ENCODE results near the gene ZBTB46. TPM values are rescaled to one million over a fixed set of nuclear protein-coding genes. Genes with fewer than 3 reads are reported as not detected.

Gene ZBTB46
- total RNA-seq, 1 donor from 2014 or later, result 52.2 TPM

- H3K4me3 ChIP-seq (ENCODE audit: low read length in 3 of 3), result no peak overlapping the region
- no peak overlapping the region for H3K9ac ChIP-seq (ENCODE audit: low read depth in 1 of 3, low read length in 3 of 3)
- peak overlapping the region; percentile 30 for H3K27ac ChIP-seq (ENCODE audit: low read depth, low read length)
- peaks cover 29 to 45% (median 41%) of the 10 kb centered on the region in 3 donors for H3K4me1 ChIP-seq (ENCODE audit: control insufficient read depth in 3 of 3, insufficient read depth in 3 of 3, low read length in 3 of 3)
- peaks cover 9 to 20% (median 18%) of the 10 kb centered on the region in 3 donors for H3K36me3 ChIP-seq (ENCODE audit: control insufficient read depth in 3 of 3, insufficient read depth in 3 of 3, low read length in 3 of 3)
- no peaks in the 10 kb centered on the region for H3K27me3 ChIP-seq (ENCODE audit: control insufficient read depth in 3 of 3, insufficient read depth in 3 of 3, low read length in 3 of 3)
- H3K9me3 ChIP-seq (ENCODE audit: control insufficient read depth in 3 of 3, low read length in 3 of 3), result no peaks in the 10 kb centered on the region
Observed at GRCh38 chr20:63697868-63698545, 133.1 kb downstream of the ZBTB46 start.

GRCh38 chr20:63697357-63697867, 133.7 kb downstream of the ZBTB46 start:
- H3K4me1 ChIP-seq (ENCODE audit: control insufficient read depth in 3 of 3, insufficient read depth in 3 of 3, low read length in 3 of 3), result peaks cover 30 to 45% (median 41%) of the 10 kb centered on the region in 3 donors
- H3K9ac ChIP-seq (ENCODE audit: low read depth in 1 of 3, low read length in 3 of 3), result peak overlapping the region in 1 of 3 donors; percentile 62
- H3K36me3 ChIP-seq (ENCODE audit: control insufficient read depth in 3 of 3, insufficient read depth in 3 of 3, low read length in 3 of 3), result peaks cover 9 to 17% (median 14%) of the 10 kb centered on the region in 3 donors
- H3K27me3 ChIP-seq (ENCODE audit: control insufficient read depth in 3 of 3, insufficient read depth in 3 of 3, low read length in 3 of 3), result no peaks in the 10 kb centered on the region
- peak overlapping the region; percentile 5 for H3K27ac ChIP-seq (ENCODE audit: low read depth, low read length)
- H3K9me3 ChIP-seq (ENCODE audit: control insufficient read depth in 3 of 3, low read length in 3 of 3), result no peaks in the 10 kb centered on the region
- H3K4me3 ChIP-seq (ENCODE audit: low read length in 3 of 3), result no peak overlapping the region

GRCh38 chr20:63696628-63697356, 134.3 kb downstream of the ZBTB46 start, which contains the start of gene TNFRSF6B:
TSS of gene TNFRSF6B (plus strand) at chr20:63696652. CDS start at chr20:63696768, 116 bp downstream.
- Histone ChIP-seq H3K27me3 (ENCODE audit: control insufficient read depth in 3 of 3, insufficient read depth in 3 of 3, low read length in 3 of 3) (no peaks in the 10 kb centered on the region), H3K9me3 (ENCODE audit: control insufficient read depth in 3 of 3, low read length in 3 of 3) (no peaks in the 10 kb centered on the region), H3K9ac (ENCODE audit: low read depth in 1 of 3, low read length in 3 of 3) (peak within 1 kb of the TSS in 2 of 3 donors; percentile 32 to 62), H3K27ac (ENCODE audit: low read depth, low read length) (peak within 1 kb of the TSS; percentile 5), H3K36me3 (ENCODE audit: control insufficient read depth in 3 of 3, insufficient read depth in 3 of 3, low read length in 3 of 3) (peaks cover 9 to 17% (median 14%) of the 10 kb centered on the region in 3 donors), H3K4me1 (ENCODE audit: control insufficient read depth in 3 of 3, insufficient read depth in 3 of 3, low read length in 3 of 3) (peaks cover 32 to 45% (median 41%) of the 10 kb centered on the region in 3 donors), H3K4me3 (ENCODE audit: low read length in 3 of 3) (peak within 1 kb of the TSS in 2 of 3 donors; percentile 27 to 41)

- Histone ChIP-seq H3K27me3 (ENCODE audit: control insufficient read depth in 3 of 3, insufficient read depth in 3 of 3, low read length in 3 of 3) (no peaks in the 10 kb centered on the region), H3K36me3 (ENCODE audit: control insufficient read depth in 3 of 3, insufficient read depth in 3 of 3, low read length in 3 of 3) (peaks cover 9 to 14% (median 13%) of the 10 kb centered on the region in 3 donors), H3K4me1 (ENCODE audit: control insufficient read depth in 3 of 3, insufficient read depth in 3 of 3, low read length in 3 of 3) (peaks cover 32 to 45% (median 41%) of the 10 kb centered on the region in 3 donors), H3K4me3 (ENCODE audit: low read length in 3 of 3) (peak overlapping the region in 1 of 3 donors; percentile 41), H3K9ac (ENCODE audit: low read depth in 1 of 3, low read length in 3 of 3) (no peak overlapping the region), H3K27ac (ENCODE audit: low read depth, low read length) (no peak overlapping the region), H3K9me3 (ENCODE audit: control insufficient read depth in 3 of 3, low read length in 3 of 3) (no peaks in the 10 kb centered on the region)
Observed at GRCh38 chr20:63696306-63696627, 134.8 kb downstream of the ZBTB46 start.

GRCh38 chr20:63695424-63696305, 135.4 kb downstream of the ZBTB46 start:
- no peak overlapping the region for H3K27ac ChIP-seq (ENCODE audit: low read depth, low read length)
- no peaks in the 10 kb centered on the region for H3K27me3 ChIP-seq (ENCODE audit: control insufficient read depth in 3 of 3, insufficient read depth in 3 of 3, low read length in 3 of 3)
- peaks cover 9 to 14% (median 12%) of the 10 kb centered on the region in 3 donors for H3K36me3 ChIP-seq (ENCODE audit: control insufficient read depth in 3 of 3, insufficient read depth in 3 of 3, low read length in 3 of 3)
- H3K9me3 ChIP-seq (ENCODE audit: control insufficient read depth in 3 of 3, low read length in 3 of 3), result no peaks in the 10 kb centered on the region
- peaks cover 32 to 45% (median 41%) of the 10 kb centered on the region in 3 donors for H3K4me1 ChIP-seq (ENCODE audit: control insufficient read depth in 3 of 3, insufficient read depth in 3 of 3, low read length in 3 of 3)
- peak overlapping the region in 1 of 3 donors; percentile 33 for H3K9ac ChIP-seq (ENCODE audit: low read depth in 1 of 3, low read length in 3 of 3)
- H3K4me3 ChIP-seq (ENCODE audit: low read length in 3 of 3), result no peak overlapping the region

GRCh38 chr20:63694584-63695423, 136.3 kb downstream of the ZBTB46 start:
- peak overlapping the region in 1 of 3 donors; percentile 33 for H3K9ac ChIP-seq (ENCODE audit: low read depth in 1 of 3, low read length in 3 of 3)
- H3K9me3 ChIP-seq (ENCODE audit: control insufficient read depth in 3 of 3, low read length in 3 of 3), result no peaks in the 10 kb centered on the region
- H3K27me3 ChIP-seq (ENCODE audit: control insufficient read depth in 3 of 3, insufficient read depth in 3 of 3, low read length in 3 of 3), result no peaks in the 10 kb centered on the region
- H3K4me3 ChIP-seq (ENCODE audit: low read length in 3 of 3), result no peak overlapping the region
- no peak overlapping the region for H3K27ac ChIP-seq (ENCODE audit: low read depth, low read length)
- peaks cover 32 to 45% (median 41%) of the 10 kb centered on the region in 3 donors for H3K4me1 ChIP-seq (ENCODE audit: control insufficient read depth in 3 of 3, insufficient read depth in 3 of 3, low read length in 3 of 3)
- peaks cover 4 to 11% (median 10%) of the 10 kb centered on the region in 3 donors for H3K36me3 ChIP-seq (ENCODE audit: control insufficient read depth in 3 of 3, insufficient read depth in 3 of 3, low read length in 3 of 3)

- H3K9me3 ChIP-seq (ENCODE audit: control insufficient read depth in 3 of 3, low read length in 3 of 3), result no peaks in the 10 kb centered on the region
- H3K4me3 ChIP-seq (ENCODE audit: low read length in 3 of 3), result no peak overlapping the region
- peaks cover 4 to 11% (median 10%) of the 10 kb centered on the region in 3 donors for H3K36me3 ChIP-seq (ENCODE audit: control insufficient read depth in 3 of 3, insufficient read depth in 3 of 3, low read length in 3 of 3)
- H3K9ac ChIP-seq (ENCODE audit: low read depth in 1 of 3, low read length in 3 of 3), result peak overlapping the region in 1 of 3 donors; percentile 16
- H3K4me1 ChIP-seq (ENCODE audit: control insufficient read depth in 3 of 3, insufficient read depth in 3 of 3, low read length in 3 of 3), result peaks cover 28 to 36% (median 33%) of the 10 kb centered on the region in 3 donors
- H3K27ac ChIP-seq (ENCODE audit: low read depth, low read length), result no peak overlapping the region
- H3K27me3 ChIP-seq (ENCODE audit: control insufficient read depth in 3 of 3, insufficient read depth in 3 of 3, low read length in 3 of 3), result no peaks in the 10 kb centered on the region
Observed at GRCh38 chr20:63693733-63694583, 137.1 kb downstream of the ZBTB46 start.
